Measurements from ENCODE around the gene ENTPD8. TPM values are rescaled to one million over a fixed set of nuclear protein-coding genes. Genes with fewer than 3 reads are reported as not detected.
"Not testable (repeated sequence)": the region's sequence is repeated elsewhere in the genome, so short reads cannot be mapped to it uniquely, and the experiment has no call there.

Gene ENTPD8
- total RNA-seq, 1 donor from 2014 or later = 0.34 TPM

GRCh38 chr9:137410891-137411249 is 30.3 kb downstream of the ENTPD8 start:
- DNase-seq = no peak

GRCh38 chr9:137410236-137410890 is 30.8 kb downstream of the ENTPD8 start:
- DNase-seq = not testable (repeated sequence)

DNA sequence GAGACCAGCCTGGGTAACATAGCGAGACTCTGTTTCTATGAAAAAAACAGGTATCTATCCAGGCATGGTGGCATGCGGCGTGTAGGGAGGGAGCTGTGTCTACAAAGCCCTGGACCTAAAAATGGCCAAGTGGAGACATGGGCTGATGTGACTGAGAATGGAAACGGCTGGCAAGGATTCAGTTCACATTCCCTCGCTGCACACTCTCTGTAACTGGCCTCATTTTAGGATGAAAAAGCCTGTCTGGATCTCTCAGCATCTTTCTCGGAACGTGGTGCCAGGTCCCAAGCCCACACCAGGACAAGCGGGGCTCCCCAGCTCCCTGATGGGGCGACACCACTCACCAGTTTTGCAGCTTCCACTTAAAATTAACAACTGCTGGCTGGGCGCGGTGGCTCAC is 31.6 kb downstream of the ENTPD8 start:
- no peak for DNase-seq

GRCh38 chr9:137408651-137409405 is 32.3 kb downstream of the ENTPD8 start:
- no peak for DNase-seq

- DNase-seq = no peak
Measured at GRCh38 chr9:137407590-137408300, 33.4 kb downstream of the ENTPD8 start.

DNA sequence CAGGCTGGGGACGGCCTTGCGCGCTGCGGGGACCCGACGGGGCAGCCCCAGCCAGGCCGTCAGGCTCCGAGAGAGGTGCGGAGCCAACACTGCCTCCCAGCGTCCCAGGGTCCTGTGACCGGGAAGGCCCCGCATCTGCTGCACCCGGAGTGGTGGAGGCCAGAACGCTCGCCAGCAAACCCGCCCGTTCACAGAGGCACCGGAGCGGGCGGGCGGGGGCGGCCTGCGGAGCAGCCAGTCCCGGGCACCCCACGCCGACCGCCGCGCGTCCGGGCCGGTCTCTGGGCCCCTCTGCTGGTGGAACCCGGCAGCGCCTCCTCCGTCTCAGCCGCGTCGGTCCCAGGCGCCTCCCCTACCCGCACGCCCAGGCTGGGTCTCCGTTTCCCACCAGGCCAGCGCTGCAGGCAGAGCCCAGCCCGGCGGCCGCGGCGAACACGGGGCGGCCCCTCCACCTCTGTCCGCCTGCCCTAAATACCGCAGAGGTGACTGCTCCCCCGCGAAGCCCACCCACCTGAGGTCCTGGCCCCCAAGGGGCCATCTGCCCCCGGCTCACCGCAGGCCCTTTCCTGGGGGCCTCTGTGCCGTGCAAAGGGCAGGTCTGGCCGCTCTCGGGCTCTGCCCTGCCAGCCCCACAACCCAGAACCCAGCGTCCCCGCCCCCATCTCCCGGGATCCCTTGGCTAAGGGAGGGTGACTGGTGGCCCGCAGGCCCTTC is 34.1 kb downstream of the ENTPD8 start:
- peak; percentile 91 for DNase-seq

DNA sequence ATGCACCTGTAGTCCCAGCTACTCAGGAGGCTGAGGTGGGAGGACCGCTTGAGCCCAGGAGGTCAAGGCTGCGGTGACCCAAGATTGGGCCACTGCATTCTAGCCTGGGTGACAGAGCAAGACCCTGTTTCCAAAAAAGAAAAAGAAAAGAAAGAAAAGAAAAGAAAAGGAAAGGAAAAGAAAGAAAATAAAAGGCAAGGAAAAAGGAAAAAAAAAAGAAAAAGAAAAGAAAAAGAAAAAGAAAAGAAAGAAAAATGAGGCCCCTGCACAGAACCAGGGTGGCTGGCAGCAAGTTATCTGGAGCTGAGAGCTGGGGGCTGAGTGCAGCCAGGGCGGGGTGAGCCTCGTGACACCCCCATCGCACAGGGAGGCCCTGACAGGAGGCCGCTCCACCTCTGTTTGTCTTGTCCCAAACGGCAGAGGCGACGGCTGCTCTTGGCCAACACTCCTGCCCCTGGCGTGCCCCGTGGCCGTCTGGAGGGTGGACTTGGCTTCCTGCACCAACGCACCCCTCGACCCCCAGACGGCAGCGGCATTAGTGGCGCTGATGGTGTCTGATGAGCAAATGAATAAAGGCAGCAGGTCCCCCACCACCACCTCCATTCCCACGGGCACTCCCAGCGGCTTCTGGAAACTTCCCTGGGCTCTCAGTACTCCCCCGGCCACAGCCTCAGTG is 34.9 kb downstream of the ENTPD8 start:
- no peak for DNase-seq

GRCh38 chr9:137405677-137406081 is 35.5 kb downstream of the ENTPD8 start:
- no peak for DNase-seq

DNA sequence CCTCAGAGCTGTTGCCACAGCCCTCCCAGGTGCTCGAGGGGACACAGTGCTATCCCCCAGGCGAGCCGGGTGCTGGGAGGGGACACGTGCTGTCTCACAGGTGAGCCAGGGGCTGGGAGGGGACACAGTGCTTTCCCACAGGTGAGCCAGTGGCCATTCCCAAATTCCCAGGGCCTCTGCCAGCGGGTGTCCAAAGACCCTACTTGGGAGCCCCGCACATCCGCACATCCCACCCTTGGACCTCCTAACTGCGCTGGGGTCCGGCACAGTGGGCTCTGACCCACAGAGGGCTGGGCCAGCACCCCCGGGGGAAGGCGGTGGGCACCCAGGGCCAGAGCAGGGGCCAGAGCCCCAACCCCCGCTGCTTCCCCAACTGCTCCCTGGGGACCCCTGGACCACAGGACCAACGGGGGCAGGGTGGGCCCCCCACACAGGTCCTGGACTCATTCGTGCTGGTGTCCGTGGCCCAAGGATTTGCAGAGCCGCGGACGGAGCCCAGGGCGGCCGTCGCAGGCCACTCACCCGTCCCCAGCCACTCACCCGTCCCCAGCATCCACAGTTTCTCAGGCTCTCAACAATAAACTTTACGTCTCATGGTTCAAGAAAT is 36.1 kb downstream of the ENTPD8 start:
- no peak for DNase-seq

GRCh38 chr9:137403269-137403668 is 37.9 kb downstream of the ENTPD8 start:
- DNase-seq = no peak

- no peak for DNase-seq
Measured at GRCh38 chr9:137402746-137403145, 38.4 kb downstream of the ENTPD8 start.

- no peak for DNase-seq
Measured at GRCh38 chr9:137398561-137399468, 42.3 kb downstream of the ENTPD8 start.

- DNase-seq = no peak
Measured at GRCh38 chr9:137397675-137398423, 43.3 kb downstream of the ENTPD8 start.

GRCh38 chr9:137396634-137397367 is 44.4 kb downstream of the ENTPD8 start:
- DNase-seq = no peak

GRCh38 chr9:137396227-137396626 is 44.9 kb downstream of the ENTPD8 start:
- DNase-seq = no peak

GRCh38 chr9:137395666-137396010 is 45.5 kb downstream of the ENTPD8 start:
- no peak for DNase-seq

GRCh38 chr9:137394866-137395665 is 46.1 kb downstream of the ENTPD8 start:
- DNase-seq = no peak

All from dermis blood vessel endothelial cell (primary cell).